ENCODE results near the gene TRMT1L.

The TRMT1L gene

GRCh38 chr1:185129708-185130107 is 27.0 kb downstream of the TRMT1L start:
- DNase-seq (ENCODE audit: low read depth) = no peak

GRCh38 chr1:185112356-185112755 is 44.4 kb downstream of the TRMT1L start:
- DNase-seq (ENCODE audit: low read depth) = no peak

- DNase-seq (ENCODE audit: low read depth) = no peak
Measured at GRCh38 chr1:185111873-185112272, 44.9 kb downstream of the TRMT1L start.

- no peak for DNase-seq (ENCODE audit: low read depth)
Measured at GRCh38 chr1:185110145-185110544, 46.6 kb downstream of the TRMT1L start.

GRCh38 chr1:185108321-185108720 is 48.4 kb downstream of the TRMT1L start:
- no peak for DNase-seq (ENCODE audit: low read depth)

- DNase-seq (ENCODE audit: low read depth) = no peak
Measured at GRCh38 chr1:185105121-185105520, 51.6 kb downstream of the TRMT1L start.

- DNase-seq (ENCODE audit: low read depth) = no peak
Measured at GRCh38 chr1:185104083-185104482, 52.7 kb downstream of the TRMT1L start.

- no peak for DNase-seq (ENCODE audit: low read depth)
Measured at GRCh38 chr1:185096531-185096930, 60.2 kb downstream of the TRMT1L start.

GRCh38 chr1:185094761-185095160 is 62.0 kb downstream of the TRMT1L start:
- DNase-seq (ENCODE audit: low read depth) = no peak

GRCh38 chr1:185091480-185091879 is 65.3 kb downstream of the TRMT1L start:
- no peak for DNase-seq (ENCODE audit: low read depth)

GRCh38 chr1:185087746-185088145 is 69.0 kb downstream of the TRMT1L start:
- DNase-seq (ENCODE audit: low read depth) = no peak

GRCh38 chr1:185087101-185087500 is 69.7 kb downstream of the TRMT1L start:
- no peak for DNase-seq (ENCODE audit: low read depth)

GRCh38 chr1:185083818-185084217 is 72.9 kb downstream of the TRMT1L start:
- DNase-seq (ENCODE audit: low read depth) = no peak

- DNase-seq (ENCODE audit: low read depth) = no peak
Measured at GRCh38 chr1:185080422-185080821, 76.3 kb downstream of the TRMT1L start.

- no peak for DNase-seq (ENCODE audit: low read depth)
Measured at GRCh38 chr1:185077374-185077773, 79.4 kb downstream of the TRMT1L start.

- DNase-seq (ENCODE audit: low read depth) = no peak
Measured at GRCh38 chr1:185075476-185075875, 81.3 kb downstream of the TRMT1L start.

GRCh38 chr1:185074307-185074706 is 82.4 kb downstream of the TRMT1L start:
- DNase-seq (ENCODE audit: low read depth) = no peak

GRCh38 chr1:185073725-185074124 is 83.0 kb downstream of the TRMT1L start:
- DNase-seq (ENCODE audit: low read depth) = no peak

- DNase-seq (ENCODE audit: low read depth) = no peak
Measured at GRCh38 chr1:185070051-185070450, 86.7 kb downstream of the TRMT1L start.

- DNase-seq (ENCODE audit: low read depth) = no peak
Measured at GRCh38 chr1:185069202-185069772, 87.5 kb downstream of the TRMT1L start.

GRCh38 chr1:185068341-185068740 is 88.4 kb downstream of the TRMT1L start:
- DNase-seq (ENCODE audit: low read depth) = no peak

Measured in non-pigmented ciliary epithelial cell (primary cell).